ENCODE data around the gene KIF3A.

Gene KIF3A

DNA sequence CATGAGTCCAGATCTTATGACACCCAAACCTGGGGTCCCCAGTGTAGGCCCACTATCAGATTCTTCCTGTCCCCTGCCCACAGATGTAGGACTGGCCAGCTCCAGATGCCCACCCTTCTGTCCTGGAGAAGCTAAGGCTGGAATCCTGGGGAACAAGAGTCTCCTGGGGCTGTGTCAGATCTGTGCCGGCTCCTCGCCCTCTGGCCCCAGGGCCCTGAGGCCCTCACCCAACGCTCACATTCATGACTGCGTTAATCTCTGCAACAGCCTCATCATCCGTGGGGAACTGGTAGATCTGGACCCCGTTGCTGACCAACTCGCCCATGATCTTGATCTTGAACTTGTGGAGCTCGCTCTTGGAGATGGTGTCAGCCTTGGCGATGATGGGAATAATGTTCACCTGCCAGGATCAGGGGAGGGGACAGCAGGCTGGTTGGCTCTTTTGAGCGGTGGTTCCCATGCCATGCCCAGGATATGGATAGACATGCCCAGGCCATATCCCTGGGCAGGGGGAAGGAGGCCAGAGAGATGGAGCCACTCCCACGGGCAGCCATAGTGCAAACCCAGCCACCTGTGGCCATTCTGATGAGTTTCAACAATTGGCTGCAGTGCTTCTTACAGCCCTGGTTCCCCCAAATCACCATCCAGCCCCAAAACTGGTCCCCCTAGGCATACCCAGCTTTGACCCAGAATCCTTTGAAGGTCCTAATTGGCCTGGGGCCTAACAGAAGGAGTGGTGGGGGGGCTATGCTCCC lies 25.1 kb upstream of the KIF3A start:
- peak overlapping the region; percentile 9; the same call in 1 of the 2 replicates for H3K27ac ChIP-seq
- CTCF ChIA-PET = interaction anchor here (1.0 kb wide), 1 partner anchor 67 kb away, joined by 3 read pairs; no protein-coding TSS in a partner anchor
- TF ChIP-seq CTCF (conservative IDR thresholded peaks at IDR 0.05; ENCODE audit: low read depth) = no peak
- POLR2A ChIA-PET (ENCODE audit: low non-redundant PET) = interaction anchor here (1.0 kb wide), 1 partner anchor 15 kb away, joined by 3 read pairs; no protein-coding TSS in a partner anchor
- DNase-seq (ENCODE audit: low spot score) = no peak

DNA sequence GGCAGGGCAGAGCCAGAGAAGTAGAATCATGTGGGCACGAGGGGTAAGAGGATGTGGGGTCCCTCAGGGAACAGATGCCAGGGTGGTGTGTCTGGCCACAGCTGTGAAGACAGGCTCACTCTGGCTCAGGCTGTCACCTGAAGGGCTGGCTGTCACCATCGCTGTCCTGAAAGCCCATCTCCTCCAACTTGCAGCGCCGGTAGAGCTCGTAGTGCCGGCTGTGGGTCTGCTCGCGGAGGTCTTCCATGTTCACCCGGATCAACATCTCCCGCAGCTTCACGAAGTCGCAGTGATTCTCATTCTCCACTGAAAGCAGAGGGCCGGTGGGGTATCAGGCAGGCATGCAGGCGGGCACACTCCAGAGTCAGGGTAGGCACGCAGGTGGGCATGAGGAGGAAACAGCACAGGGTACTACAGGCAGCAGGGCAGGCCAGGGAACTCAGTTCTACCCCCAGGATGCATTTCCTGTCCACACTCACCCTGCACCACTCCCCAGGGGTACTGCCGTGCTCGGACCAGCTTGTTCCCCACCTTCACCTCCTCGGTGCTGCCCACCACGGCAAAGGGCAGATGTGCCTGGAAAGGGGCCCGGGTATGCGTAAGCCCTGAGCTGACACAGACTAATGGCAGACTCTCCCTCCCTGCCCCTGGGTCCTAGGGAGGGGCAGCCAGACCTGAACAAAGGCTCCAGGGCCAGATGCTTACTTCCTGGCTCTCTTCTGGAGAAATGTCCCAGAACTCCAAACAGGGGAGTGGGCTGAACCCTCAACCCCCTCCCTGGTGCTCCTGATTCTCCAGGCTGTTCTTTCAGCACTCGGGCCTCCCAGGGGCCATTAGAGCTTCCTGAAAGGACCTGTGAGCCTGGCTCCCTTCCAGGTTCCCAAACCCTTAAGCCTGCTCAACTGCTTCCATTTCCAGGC lies 24.2 kb upstream of the KIF3A start:
- TF ChIP-seq CTCF (conservative IDR thresholded peaks at IDR 0.05; ENCODE audit: low read depth) = no peak
- no peak for DNase-seq (ENCODE audit: low spot score)
- H3K27ac ChIP-seq = peak overlapping the region; percentile 9; the same call in 1 of the 2 replicates
- ChIA-PET CTCF (interaction anchor here (0.9 to 1.0 kb wide), 2 partner anchors 59 to 68 kb away, joined by 3 read pairs; no protein-coding TSS in a partner anchor), POLR2A (ENCODE audit: low non-redundant PET) (interaction anchor here (1.0 kb wide), 1 partner anchor 16 kb away, joined by 3 read pairs; no protein-coding TSS in a partner anchor)

- CTCF ChIA-PET = interaction anchor here (0.9 kb wide), 1 partner anchor 60 kb away, joined by 3 read pairs; no protein-coding TSS in a partner anchor
- POLR2A ChIA-PET (ENCODE audit: low non-redundant PET) = no interaction called here
- no peak overlapping the region for H3K27ac ChIP-seq
- DNase-seq (ENCODE audit: low spot score) = no peak
- no peak for TF ChIP-seq CTCF (conservative IDR thresholded peaks at IDR 0.05; ENCODE audit: low read depth)
Measured at GRCh38 chr5:132760601-132761317, 23.4 kb upstream of the KIF3A start.

- ChIA-PET CTCF (no interaction called here), POLR2A (ENCODE audit: low non-redundant PET) (no interaction called here)
- no peak overlapping the region for H3K27ac ChIP-seq
- no peak for TF ChIP-seq CTCF (conservative IDR thresholded peaks at IDR 0.05; ENCODE audit: low read depth)
- DNase-seq (ENCODE audit: low spot score) = no peak
Measured at GRCh38 chr5:132760049-132760420, 22.7 kb upstream of the KIF3A start.

DNA sequence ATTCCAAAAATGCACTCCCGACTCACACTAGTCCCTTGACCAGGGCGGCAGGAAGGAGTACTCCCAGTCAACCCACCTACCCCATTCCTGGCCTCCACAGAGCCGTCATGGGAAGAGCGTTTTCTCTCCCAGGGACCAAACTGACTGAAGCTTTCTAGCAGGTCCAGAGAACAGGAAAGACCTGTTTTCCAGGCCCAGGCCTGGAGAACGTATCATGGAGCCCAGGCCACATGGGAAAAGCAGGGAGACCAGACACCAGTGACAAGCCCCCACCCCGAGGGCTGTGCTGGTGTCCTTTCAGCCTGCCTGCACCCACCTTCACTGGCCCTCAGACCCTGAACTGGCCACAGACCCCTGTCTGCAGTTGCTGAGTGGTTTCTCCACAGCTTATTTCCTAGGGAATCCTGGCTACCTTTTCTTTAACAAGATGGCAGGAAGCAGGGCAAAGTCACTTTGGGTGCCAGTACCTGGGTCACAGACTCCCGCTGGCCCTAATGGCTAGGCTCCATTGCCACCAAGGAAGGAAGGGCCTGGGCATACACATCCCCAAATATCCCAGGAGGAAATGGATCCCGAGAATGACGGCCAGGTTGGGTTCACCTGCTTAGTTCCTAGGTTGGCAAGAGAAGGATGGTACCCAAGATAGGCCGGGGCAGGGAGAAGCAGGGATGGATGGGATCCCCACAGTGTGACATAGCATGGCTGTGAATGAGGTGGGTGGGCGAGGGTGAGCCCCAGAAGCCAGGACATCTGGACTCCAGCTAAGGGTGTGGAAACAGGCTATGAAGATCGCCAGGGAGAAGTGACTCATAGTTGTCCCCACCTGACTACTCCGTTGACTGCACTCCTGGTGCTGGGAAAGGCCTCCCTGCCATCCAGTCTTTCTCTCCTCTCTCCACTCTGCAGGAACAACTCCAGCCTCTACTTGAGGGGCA lies 22.0 kb upstream of the KIF3A start:
- DNase-seq (ENCODE audit: low spot score) = no peak

More for the DNA sequence above, 22.0 kb upstream of the KIF3A start:
- no peak for TF ChIP-seq CTCF (conservative IDR thresholded peaks at IDR 0.05; ENCODE audit: low read depth)
- POLR2A ChIA-PET (ENCODE audit: low non-redundant PET) = no interaction called here
- CTCF ChIA-PET = no interaction called here
- H3K27ac ChIP-seq = no peak overlapping the region

Data from RWPE1 (cell line).